Measurements from ENCODE around the gene RAE1.

The RAE1 gene

GRCh38 chr20:57351042-57351783 is at the start of gene RAE1:
TSS of gene RAE1 (plus strand) at chr20:57351255. CDS start at chr20:57354039, 2,784 bp downstream.
- DNase-seq (ENCODE audit: low read depth, low spot score) = peak; percentile 75

DNA sequence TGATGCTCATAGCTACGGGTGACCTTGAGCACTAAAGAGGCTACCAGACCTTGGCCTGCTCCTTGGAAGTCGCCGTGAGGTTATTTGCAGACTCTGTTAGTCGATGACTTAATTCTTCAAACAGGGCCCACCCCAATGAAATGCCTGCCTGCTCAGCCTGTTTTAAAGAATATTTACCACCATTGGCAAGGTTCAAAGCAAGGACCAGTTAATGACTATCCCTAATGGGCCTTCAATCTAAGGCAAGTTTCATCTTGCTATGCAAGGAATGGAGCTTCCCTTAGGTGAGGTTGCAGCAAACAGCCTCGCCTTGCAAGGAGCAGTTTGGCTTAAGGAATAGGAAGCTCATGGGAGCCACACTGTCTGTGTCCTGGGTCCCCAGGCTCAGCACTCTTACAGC is 44.3 kb upstream of the RAE1 start:
- no peak for DNase-seq (ENCODE audit: low read depth, low spot score)

GRCh38 chr20:57308451-57309271 is 42.4 kb upstream of the RAE1 start:
- DNase-seq (ENCODE audit: low read depth, low spot score) = no peak

- DNase-seq (ENCODE audit: low read depth, low spot score) = no peak
Observed at GRCh38 chr20:57309544-57310115, 41.4 kb upstream of the RAE1 start.

GRCh38 chr20:57310821-57311514 is 40.1 kb upstream of the RAE1 start:
- DNase-seq (ENCODE audit: low read depth, low spot score) = no peak

DNA sequence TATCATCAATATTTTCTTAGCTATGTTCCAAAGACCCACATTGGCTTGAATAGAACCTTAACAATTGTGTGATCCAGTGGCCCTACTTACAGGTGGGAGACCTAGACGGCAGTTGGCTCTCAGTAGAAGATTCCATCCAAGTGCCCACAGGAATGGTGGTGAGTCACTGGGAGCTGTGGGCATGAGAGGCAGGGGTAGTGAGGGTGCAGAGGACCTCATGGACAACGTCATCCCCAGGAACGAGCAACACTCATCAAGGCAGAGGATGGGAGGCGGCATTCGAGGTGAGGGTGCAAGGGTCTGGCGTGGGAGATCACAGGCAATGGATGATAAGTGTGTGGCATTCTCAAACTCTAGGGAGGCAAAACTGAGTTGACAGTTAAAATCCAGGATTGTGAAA is 38.9 kb upstream of the RAE1 start:
- no peak for DNase-seq (ENCODE audit: low read depth, low spot score)

- no peak for DNase-seq (ENCODE audit: low read depth, low spot score)
Observed at GRCh38 chr20:57313230-57313629, 37.8 kb upstream of the RAE1 start.

DNA sequence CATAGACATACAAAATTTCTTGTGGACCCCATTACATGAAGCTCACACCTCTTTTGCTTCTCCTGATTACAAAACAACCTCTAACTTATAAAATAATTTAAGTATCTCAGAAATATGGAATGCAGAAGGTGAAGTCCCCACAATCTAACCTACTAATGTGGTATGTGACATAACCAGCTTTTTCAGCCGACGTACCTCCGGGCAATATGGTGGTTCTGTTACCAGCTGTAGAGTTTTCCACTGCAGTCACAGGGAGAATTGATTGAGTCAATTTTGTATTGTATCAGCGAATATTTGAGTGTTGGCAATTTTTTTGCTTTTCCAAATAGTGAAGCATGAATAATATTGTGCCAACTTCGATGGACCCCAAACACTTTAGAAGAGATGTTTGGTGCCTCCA is 37.1 kb upstream of the RAE1 start:
- DNase-seq (ENCODE audit: low read depth, low spot score) = no peak

GRCh38 chr20:57315083-57315975 is 35.7 kb upstream of the RAE1 start:
- DNase-seq (ENCODE audit: low read depth, low spot score) = no peak

GRCh38 chr20:57315976-57316480 is 35.0 kb upstream of the RAE1 start:
- no peak for DNase-seq (ENCODE audit: low read depth, low spot score)

DNA sequence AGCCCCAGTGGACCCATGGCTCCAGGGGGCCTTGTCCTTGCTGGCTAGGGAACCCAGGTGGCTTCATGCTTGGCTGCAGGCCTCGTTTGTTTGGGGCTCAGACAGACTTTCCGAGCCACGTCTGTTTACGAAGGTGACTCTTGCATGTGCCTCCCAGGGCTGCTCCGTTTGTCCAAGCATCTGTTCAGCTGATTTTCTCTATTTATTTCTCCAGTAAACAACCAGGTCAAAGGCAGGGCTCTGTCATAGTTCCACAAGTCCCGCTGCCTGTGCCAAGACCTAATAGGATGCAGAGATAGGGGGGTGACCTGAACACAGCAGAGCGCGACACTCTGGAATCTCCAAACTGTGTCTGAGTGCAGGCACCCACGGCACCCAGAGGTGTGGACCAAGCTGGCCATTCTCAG is 34.3 kb upstream of the RAE1 start:
- DNase-seq (ENCODE audit: low read depth, low spot score) = no peak

DNA sequence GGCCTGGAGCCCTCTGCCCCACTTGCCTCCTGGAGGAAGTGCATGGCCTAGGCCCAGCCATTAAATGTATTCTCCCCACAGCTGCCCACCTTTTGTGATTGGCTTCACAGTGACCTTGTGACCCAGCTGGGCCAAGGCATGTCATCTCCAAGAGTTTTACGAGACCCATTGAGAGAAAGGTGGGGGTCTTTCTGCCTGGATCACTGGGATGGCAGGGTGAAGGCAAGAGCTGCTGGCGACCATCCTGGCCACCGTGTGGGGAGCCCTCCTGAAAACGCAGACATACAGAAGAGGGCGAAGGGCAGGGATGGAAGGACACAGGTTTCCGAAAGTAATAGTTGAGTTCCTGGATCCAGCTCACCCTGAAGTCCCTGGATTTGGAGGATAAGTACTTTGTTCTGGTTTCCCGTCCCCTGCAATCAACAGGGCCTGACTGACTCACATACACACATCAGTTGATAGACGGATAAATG is 33.7 kb upstream of the RAE1 start:
- no peak for DNase-seq (ENCODE audit: low read depth, low spot score)

- DNase-seq (ENCODE audit: low read depth, low spot score) = no peak
Observed at GRCh38 chr20:57317789-57318371, 33.2 kb upstream of the RAE1 start.

- no peak for DNase-seq (ENCODE audit: low read depth, low spot score)
Observed at GRCh38 chr20:57319584-57319983, 31.5 kb upstream of the RAE1 start.

GRCh38 chr20:57320358-57320757 is 30.7 kb upstream of the RAE1 start:
- no peak for DNase-seq (ENCODE audit: low read depth, low spot score)

GRCh38 chr20:57321142-57321541 is 29.9 kb upstream of the RAE1 start:
- DNase-seq (ENCODE audit: low read depth, low spot score) = no peak

GRCh38 chr20:57322476-57322875 is 28.6 kb upstream of the RAE1 start:
- no peak for DNase-seq (ENCODE audit: low read depth, low spot score)

- no peak for DNase-seq (ENCODE audit: low read depth, low spot score)
Observed at GRCh38 chr20:57323034-57323433, 28.0 kb upstream of the RAE1 start.

GRCh38 chr20:57325632-57326356 is 25.3 kb upstream of the RAE1 start:
- DNase-seq (ENCODE audit: low read depth, low spot score) = no peak
